Placental pericyte (primary cell): Measurements from ENCODE around the gene LIPT1. TPM values are rescaled to one million over a fixed set of nuclear protein-coding genes. Genes with fewer than 3 reads are reported as not detected.

Experiments used
- small RNA-seq: library from RNA; depleted of rRNA; stranded (forward); fragments of <200 nt; gene quantifications from one replicate; pipeline ENCODE3, GENCODE V24; 2012; ENCODE audit warnings: low replicate concordance
- total RNA-seq: library from RNA; depleted of rRNA; stranded (reverse); fragments of >200 nt; gene quantifications from 2 replicates; pipeline ENCODE4 v1.2.3, GENCODE V29; 2012

LIPT1 gene
- 2.0 and 4.4 TPM in 2 replicates for total RNA-seq

GRCh38 chr2:99154643-99155536 is at the start of gene LIPT1, which contains the start of gene TSGA10:
Gene LIPT1, plus strand, starts transcription at chr2:99154967. Its CDS starts 6,991 bp downstream, at chr2:99161958.
Gene TSGA10, minus strand, starts transcription at chr2:99154942. Its CDS starts 45,503 bp downstream, at chr2:99109439.

GRCh38 chr2:99141110-99142108 is 13.4 kb upstream of the LIPT1 start, which contains the start of gene C2orf15:
Gene C2orf15, plus strand, starts transcription at chr2:99141707. Its CDS starts 8,852 bp downstream, at chr2:99150559.

GRCh38 chr2:99180755-99181623 is 26.2 kb downstream of the LIPT1 start, which contains the start of the genes MITD1 and MRPL30:
Gene MITD1, minus strand, starts transcription at chr2:99181058. Its CDS starts 77 bp downstream, at chr2:99180981.
Gene MRPL30, plus strand, starts transcription at chr2:99181184. Its CDS starts 5,020 bp downstream, at chr2:99186204.

Small RNAs within 50 kb of the gene (small RNA-seq; reads per million reads assigned to genes)
- not detected for gene AC092587.1

Other genes starting within 250 kb of the LIPT1 start
- gene CRACDL, start 218.7 kb upstream of the LIPT1 start, total RNA-seq = not detected in 2 replicates
- gene C2orf15, start 13.3 kb upstream of the LIPT1 start, total RNA-seq = not detected in 2 replicates
- gene TSGA10, start within 50 bp of the LIPT1 start, total RNA-seq = 0.44 and 0.72 TPM in 2 replicates
- gene MITD1, start 26.1 kb downstream of the LIPT1 start, total RNA-seq = 16.2 and 19.0 TPM in 2 replicates
- 25.6 and 31.8 TPM in 2 replicates for gene MRPL30, start 26.2 kb downstream of the LIPT1 start, total RNA-seq
- gene LYG2, start 100.7 kb downstream of the LIPT1 start, total RNA-seq = not detected in 2 replicates
- 0.44 TPM in 1 of 2 replicates, not detected in the other for gene LYG1, start 146.2 kb downstream of the LIPT1 start, total RNA-seq
- 61.5 and 85.5 TPM in 2 replicates for gene TXNDC9, start 181.4 kb downstream of the LIPT1 start, total RNA-seq
- gene EIF5B, start 182.4 kb downstream of the LIPT1 start, total RNA-seq = 16.4 and 24.2 TPM in 2 replicates